Measurements from ENCODE around the gene MKLN1. TPM values are rescaled to one million over a fixed set of nuclear protein-coding genes. Genes with fewer than 3 reads are reported as not detected.
"Not testable (repeated sequence)": the region's sequence is repeated elsewhere in the genome, so short reads cannot be mapped to it uniquely, and the experiment has no call there.

MKLN1 gene
- 10 to 100 TPM; 40.1 to 43.1 (median 41.5) TPM for polyA plus RNA-seq (ENCODE audit: insufficient read length in 3 of 3)

DNA sequence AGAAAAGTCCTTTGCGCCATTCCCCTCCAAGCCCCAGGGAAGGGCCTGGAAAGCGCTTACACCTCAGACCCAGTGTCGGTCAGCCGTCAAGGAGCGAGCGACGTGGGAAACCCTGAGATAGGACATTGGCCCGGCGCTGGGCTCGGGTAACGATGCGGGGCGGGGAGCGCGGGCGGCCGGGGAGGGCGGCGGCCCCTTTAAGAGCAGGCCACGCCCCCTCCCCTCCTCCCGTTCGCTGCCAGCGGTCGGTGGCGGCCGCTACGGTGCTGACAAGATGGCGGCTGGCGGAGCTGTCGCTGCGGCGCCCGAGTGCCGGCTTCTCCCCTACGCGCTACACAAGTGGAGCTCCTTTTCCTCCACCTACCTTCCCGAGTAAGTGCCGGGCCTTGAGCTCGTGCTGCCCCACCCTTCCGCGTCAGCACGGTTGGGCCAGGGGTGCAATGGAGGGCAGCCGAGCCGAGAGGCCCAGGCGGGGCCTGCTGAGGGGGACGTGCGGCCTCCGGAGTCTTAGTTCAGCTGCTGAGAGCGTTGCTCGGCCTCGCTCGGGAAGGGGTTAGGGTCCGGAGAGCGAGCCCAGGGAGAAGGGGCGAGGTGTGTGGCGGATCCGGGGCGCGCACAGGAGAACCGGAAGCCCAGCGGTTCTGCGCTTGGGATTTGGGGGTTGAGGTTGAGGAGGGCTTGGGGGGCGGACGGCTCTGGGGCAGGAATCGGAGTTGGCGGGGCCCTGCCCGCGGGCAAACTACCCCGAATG is at the start of gene MKLN1:
Gene MKLN1 (plus strand): TSS at position 251 of the 751 bp plus-strand sequence. CDS start 24 bp downstream, at position 275.
- peak; percentile 73 to 81 (median 77) for DNase-seq (ENCODE audit: low read depth in 3 of 3, low spot score in 2 of 3)

DNA sequence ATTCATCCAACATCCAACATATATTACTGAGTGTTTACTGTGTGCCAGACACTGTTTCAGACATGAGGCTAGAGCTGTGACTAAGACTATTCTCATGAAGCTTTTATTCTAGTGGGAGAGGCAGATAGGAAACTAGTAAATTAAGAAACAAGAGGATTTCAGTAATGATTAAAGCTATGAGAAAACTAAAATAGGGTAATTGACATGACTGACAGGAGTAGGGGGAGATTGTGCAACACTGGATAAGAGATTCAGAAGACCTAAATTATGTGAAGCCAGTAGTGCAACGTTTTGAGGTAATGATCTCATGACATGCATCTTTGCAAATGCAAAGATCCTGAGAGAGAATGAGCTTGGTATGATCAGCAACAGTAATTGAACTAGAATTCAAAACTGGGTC is 48.6 kb upstream of the MKLN1 start:
- no peak for DNase-seq (ENCODE audit: low read depth in 3 of 3, low spot score in 2 of 3)

DNA sequence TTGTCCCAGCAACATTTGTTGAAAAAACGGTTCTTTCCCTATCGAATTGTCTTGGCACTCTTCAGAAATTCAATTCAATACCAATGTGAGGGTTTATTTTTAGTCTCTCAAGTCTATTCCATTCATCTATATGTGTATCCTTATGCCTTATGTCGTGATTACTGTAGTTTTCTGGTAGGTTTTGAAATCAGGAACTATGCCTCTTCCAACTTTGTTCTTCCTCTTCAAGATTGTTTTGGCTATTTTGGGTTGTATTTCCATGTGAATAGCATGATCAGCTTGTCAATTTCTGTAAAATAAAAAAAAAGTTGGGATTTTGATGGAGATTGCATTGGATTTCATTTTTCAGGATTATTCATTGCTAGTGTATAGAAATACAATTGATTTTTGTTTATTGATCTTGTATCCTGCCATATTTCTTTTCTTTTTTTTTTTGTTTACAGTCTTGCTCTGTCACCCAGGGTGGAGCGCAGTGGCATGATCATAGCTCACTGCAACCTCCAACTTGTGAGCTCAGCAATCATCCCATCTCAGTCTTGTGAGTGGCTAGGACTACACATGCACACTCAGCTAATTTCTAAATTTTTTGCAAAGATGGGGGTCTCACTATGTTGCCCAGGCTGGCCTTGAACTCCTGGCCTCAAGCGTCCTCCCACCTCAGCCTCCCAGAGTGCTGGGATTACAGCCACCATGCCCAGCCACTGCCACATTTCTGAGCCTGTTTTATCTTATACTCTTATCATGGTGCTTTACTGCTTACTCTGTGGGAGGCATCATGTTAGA is 46.2 kb upstream of the MKLN1 start:
- no peak for DNase-seq (ENCODE audit: low read depth in 3 of 3, low spot score in 2 of 3)

DNA sequence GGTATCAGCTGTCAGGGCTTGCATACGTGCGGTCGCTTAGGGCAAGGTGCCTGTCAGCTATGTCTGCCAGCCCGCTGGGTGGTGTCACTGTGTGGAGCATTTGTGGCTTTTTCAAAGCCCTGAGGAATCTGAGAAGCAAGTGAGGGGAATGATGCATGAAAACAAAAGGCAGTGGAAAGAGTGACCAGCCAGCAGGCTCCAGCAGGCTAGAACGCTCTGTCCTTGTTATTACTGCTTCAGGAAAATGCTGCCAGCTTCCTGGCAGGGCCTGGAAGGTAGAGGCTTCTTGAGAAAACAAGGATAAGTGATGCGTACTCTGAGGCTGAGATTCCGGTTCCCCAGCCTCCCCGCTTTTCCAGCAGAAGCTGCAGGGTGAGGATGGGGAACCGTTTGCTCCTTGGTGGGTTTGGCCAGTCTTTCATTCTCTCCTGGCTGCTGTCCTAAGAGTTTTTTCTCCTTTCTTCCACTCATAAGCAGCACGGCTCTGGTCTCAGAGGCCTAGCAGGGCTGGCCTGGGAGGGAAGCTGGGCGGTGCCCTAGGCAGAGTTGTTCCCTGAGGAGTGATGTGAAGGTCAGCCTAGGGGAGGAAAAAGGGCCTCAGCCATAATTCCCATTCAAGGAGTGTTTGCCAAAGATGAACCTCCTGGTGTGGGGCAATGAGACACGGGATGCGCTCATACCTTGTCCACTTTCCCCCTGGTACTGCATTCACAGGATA is 42.8 kb upstream of the MKLN1 start:
- no peak for DNase-seq (ENCODE audit: low read depth in 3 of 3, low spot score in 2 of 3)

DNA sequence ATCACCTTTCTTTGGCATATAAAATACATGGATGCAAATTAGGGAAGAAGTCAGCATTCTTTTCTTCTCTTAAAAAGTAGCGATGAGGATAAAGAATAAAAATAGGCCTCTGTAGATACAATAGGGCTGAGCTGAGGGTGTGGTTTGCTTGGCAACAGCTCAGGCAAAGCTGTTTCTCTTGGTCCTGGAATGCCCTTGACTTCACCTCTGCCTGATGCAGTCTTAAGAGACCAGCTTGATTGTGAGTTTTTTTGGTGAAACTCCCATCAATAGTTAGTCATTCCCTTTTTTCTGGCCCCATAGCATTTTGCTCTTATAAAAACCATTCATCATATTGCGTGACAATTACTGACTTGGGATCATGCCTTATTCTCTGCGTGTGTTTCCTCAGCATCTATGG is 42.1 kb upstream of the MKLN1 start:
- no peak for DNase-seq (ENCODE audit: low read depth in 3 of 3, low spot score in 2 of 3)

DNA sequence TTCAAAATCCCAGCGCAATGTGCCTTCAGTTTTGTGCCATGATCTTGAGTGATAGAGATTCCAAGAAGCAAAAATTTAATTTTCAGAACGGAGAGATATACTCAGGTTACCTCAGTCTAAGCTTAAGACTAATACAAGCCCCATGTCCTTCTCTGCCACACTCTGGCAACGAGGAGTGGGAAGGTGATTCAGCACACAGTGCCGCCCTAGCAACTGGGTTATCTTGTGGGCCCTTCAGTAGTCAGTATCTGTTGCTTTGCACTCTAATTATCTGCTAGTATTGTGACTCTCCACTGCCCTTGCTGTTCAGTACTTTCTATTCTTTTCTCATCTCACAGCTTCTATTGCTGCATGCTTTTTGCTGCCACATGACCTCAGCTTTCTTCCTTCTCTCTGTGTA is 39.2 kb upstream of the MKLN1 start:
- DNase-seq (ENCODE audit: low read depth in 3 of 3, low spot score in 2 of 3), result no peak

DNA sequence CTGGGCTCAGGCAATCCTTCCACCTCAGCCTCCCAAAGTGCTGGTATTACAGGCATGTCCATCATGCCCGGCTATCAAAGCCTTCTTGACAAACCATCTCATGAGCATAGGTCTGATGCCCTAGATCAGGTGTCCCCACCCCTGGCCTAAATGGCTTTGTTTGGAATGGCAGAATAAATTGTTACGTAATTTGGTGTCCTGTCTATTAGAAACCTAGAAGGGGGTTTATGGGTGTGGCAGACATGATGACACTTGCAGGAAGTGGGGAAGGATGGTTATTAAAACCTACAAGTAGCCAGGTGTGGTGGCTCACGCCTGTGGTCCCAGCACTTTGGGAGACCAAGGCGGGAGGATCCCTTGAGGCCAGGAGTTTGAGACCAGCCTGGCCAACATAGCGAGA is 38.6 kb upstream of the MKLN1 start:
- DNase-seq (ENCODE audit: low read depth in 3 of 3, low spot score in 2 of 3), result no peak

DNA sequence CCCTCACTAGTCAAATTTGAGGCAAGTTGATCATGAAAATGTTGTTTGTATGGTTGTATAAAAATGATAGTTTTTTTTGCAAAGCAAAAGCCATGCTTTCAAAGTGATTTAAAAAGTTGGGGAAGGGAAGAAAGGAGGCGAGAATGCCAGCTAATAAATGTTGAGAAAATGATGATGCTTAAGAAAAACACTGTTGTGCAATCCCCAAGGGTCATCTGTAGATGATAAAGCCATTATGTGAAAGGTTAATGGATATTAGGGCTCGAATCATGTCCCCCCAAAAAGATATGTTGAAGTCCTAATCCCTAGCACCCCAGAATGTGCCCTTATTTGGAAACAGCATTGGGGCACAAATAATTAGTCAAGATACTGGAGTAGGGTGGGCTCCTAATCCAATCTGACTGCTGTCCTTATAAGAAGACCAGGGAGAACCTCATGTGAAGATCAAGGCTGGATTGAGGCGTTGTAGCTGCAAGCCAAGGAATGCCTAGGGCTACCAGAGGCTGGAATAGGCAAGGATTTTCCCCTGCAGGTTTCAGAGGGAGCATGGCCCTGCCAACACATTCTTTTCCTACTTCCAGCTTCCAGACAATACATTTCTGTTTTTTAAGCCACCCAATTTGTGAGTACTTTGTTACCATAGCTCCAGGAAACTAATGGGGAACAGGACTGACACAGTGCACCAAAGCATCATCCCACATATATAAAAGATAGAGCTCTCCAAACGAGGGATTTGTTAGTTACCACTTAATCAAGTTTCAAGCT is 35.4 kb upstream of the MKLN1 start:
- no peak for DNase-seq (ENCODE audit: low read depth in 3 of 3, low spot score in 2 of 3)

DNA sequence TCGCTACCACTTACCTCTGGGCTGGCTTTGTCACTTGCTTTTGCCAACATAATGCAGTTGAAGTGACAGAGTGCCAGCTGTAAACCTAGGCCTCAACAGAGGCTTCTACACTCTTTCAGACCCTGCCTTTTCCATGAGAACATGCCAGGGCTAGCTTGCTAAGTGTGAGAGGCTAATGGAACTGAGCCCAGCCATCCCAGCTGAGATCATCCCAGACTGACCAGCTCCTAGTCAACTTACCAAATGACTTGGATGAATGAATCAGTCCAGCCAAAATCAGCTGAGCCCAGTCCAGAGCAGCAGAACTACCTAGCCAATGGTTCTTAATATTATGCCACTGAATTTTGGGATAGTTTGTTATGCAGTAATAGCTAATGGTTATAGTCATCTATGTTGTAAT is 34.7 kb upstream of the MKLN1 start:
- DNase-seq (ENCODE audit: low read depth in 3 of 3, low spot score in 2 of 3), result no peak

DNA sequence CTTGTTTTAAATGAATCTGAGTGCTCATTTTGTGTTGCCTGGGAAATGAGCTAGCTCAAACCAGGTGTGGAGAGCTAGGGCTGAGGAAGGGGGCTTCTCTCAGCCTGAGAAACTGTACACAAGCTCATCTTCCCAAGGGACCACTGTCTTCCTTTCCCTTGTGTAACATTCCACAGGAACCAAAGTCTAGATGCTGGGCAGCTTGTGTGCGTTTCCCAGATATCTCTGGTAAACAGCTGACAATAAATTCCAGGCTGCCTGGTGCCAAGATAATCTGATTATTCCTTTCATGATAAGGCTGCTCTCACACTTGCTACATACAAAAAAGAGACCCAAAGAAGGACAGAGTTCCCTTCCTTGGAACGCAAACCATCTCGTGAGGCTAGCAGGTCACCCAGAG is 33.1 kb upstream of the MKLN1 start:
- no peak for DNase-seq (ENCODE audit: low read depth in 3 of 3, low spot score in 2 of 3)

DNA sequence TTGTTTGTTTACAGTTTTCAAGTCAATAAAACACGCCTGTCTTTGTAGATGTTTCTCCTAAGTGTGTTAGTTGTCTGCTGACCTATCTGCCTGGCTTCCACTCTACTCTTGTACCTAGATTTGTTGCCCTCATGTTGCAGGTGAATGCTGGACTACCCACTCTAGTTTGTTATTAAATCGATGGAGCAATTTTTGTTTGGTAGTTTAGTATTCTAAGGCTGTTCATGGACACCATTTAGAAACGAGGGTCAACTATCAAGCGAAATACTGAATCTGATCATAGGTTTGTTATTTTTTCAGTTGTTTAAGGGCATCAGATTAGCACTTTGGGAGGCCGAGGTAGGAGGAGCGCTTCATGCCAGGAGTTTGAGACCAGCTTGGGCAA is 29.1 kb upstream of the MKLN1 start:
- DNase-seq (ENCODE audit: low read depth in 3 of 3, low spot score in 2 of 3), result no peak

DNA sequence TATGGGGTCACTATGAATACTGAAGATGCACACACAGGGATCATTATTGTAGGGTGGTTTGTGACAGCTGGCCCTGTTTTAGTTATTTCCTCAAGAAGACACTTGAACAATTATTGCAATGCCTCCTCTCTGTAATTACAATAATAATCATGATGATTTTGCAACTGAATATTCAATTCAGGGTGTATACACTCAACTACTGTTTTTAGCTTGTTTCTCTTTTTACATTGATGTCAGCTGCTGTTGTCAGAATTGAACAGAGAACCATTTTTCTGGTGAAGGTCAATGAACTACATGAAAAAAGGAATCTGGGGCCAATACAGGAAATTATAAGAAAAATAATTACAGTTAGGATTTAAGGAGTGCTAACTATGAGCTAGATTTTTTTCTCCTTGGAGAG is 28.6 kb upstream of the MKLN1 start:
- no peak for DNase-seq (ENCODE audit: low read depth in 3 of 3, low spot score in 2 of 3)

DNA sequence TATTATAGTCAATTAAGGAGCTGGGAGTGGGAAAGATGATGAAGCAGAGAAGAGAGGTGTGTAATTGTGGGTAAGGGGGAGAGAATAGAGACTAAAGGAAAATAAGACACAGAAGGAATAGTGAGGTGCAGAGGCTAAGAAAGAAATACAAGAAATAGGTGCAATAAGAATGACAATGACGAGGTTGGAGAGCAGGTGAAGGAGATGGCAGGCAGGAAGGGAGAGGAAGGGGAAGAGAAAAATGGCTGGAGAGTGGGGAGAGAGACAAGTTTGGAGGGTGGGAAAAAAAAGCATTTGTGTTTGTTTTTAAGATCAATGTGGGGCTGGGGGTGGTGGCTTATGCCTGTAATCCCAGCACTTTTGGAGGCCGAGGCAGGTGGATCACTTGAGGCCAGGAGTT is 27.6 kb upstream of the MKLN1 start:
- no peak for DNase-seq (ENCODE audit: low read depth in 3 of 3, low spot score in 2 of 3)

DNA sequence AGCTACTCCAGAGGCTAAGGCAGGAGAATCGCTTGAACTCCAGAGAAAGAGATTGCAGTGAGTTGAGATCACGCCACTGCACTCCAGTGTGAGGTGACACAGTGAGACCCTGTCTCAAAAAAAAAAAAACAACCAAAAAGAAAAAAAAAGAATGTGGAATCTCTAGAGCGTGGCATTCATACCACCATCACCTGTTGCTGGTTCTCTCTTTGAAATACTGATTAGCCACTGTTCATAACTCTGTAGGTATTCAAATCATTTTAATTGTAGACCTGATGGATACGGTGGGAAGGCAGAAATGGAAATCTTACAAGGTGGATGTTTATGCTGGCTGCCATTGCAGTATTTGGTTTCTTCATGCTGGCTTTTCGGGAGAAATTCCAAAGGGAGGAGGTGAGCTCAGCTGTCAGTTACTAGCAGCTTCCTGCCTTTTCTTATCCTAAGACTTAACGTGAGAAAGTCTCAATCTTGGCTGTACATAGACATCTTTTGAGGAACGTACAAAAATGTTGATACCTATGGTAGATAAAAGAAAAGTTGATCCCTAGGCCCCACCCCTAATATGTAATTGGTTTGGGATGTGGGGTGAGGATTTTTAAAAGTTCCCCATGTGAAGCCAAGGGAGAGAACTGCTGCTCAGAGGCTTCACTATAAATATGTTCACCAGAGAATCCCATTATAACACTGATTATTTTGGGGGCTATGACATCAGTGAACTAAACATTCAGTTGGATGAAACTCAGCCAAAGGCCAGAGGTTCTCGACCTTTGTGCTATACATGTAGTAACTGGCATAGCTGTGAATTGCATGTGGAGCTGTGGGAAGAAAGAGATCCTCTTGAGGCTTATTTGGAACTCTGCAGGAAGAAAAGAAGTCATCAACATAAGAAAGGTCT is 26.9 kb upstream of the MKLN1 start:
- no peak for DNase-seq (ENCODE audit: low read depth in 3 of 3, low spot score in 2 of 3)

DNA sequence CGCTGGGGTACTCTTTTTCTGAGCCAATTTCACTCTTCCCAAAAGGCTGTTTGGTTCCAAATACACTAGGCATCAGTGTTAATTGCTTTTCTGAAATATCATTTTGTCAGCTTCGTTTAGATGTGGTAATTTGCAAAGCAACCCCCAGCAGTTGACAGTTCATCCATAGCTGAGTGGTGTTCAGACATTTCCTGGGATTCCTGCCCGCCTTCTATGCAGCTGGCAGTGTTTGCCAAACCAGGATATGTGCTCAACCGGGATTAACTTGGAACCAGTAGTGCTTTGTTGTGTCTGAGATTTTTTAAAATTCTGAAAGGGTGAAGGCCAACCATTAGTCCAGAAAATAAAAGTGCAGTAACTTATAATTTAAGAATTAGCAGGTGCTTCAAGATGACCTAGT is 25.2 kb upstream of the MKLN1 start:
- no peak for DNase-seq (ENCODE audit: low read depth in 3 of 3, low spot score in 2 of 3)

DNA sequence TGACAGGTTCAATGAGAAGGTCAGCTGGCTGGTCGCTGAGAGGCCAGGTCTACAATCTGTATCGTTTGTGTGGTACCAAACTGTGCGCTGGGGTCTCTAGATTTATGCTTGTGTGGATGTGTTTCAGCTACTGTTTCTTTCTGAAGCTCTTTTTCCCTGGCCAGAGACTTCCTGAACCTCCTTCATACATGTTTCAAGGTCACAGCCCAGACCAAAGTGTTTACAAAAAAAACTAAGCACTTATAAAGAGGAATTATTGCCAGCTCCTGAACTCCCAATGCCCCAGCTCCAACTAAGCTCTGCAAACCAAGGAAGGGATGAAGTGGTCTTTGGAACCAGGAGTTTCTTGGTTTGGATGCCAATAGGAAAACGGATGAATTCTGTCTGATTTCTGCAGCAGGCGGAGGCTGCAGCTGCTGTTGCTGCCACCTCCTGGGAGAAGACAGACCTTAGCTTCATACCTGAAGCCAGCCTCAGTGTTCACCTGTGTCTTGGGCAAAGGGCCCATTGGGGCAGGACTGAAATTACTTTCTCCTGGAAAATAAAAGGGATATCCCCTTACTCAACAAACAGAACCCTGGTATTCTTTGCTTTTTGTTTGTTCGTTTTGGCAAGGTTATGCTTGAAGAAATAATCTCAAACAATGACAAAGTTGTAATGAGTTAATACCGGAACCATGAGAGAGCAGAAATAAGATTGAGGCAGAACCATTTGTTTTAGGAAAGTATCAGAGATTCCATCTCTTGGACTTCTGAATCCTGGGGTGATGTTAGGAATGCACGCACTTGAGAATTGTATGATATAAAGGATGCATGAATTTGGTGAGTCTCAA is 24.6 kb upstream of the MKLN1 start:
- DNase-seq (ENCODE audit: low read depth in 3 of 3, low spot score in 2 of 3), result no peak

DNA sequence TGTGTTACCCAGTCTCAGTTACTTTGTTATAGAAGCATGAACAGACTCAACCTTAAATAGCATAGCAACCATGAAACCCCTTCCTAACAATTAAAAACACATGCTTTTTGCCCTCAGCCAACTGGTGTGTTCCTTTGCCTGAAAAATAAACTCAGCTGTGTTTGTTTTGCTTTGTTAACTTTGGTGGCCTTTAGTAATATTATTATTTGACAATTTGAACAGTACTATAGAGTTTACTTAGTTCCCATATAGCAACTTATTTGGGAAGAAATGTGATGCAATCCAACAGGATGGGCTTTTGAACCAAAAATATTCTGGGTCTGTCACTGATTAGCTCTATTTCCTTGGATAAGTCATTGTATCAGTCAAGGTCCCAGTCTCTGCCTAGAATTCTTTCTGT is 22.5 kb upstream of the MKLN1 start:
- no peak for DNase-seq (ENCODE audit: low read depth in 3 of 3, low spot score in 2 of 3)

DNA sequence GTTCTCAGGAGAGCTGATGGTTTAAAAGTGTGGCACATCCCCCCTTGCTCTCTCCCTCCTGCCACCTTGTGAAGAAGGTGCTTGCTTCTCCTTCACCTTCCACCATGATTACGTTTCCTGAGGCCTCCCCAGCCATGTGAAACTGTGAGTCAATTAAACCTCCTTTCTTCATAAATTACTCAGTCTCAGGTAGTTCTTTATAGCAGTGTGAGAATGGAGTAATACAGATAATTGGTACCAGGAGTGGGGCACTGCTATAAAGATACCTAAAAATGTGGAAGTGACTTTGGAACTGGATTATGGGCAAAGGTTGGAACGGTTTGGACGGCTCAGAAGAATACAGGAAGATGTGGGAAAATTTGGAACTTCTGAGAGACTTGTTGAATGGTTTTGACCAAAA is 21.6 kb upstream of the MKLN1 start:
- not testable (repeated sequence) for DNase-seq (ENCODE audit: low read depth in 3 of 3, low spot score in 2 of 3)

DNA sequence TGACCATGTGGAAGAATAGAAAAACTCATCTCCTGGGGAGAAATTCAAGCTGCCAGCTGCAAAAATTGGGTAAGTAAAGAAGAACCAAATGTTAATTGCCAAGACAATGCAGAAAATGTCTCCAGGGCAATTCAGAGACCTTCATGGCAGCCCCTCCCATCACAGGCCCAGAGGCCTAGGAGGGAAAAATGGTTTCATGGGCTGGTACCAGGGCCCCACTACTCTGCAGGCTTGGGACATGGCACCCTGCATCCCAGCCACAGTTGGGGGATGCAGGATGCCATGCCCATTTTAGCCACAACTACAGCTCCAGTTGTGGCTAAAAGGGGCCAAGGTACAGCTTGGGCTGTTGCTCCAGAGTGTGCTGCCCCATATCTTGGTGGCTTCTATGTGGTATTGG is 20.9 kb upstream of the MKLN1 start:
- DNase-seq (ENCODE audit: low read depth in 3 of 3, low spot score in 2 of 3), result no peak
